ENCODE data around the gene TCF3. TPM values are rescaled to one million over a fixed set of nuclear protein-coding genes. Genes with fewer than 3 reads are reported as not detected.

The TCF3 gene
- total RNA-seq, 1 donor from 2014 or later = 18.5 TPM

GRCh38 chr19:1612114-1613086 lies 40.0 kb downstream of the TCF3 start:
- DNase-seq (ENCODE audit: low spot score) = no peak

- no peak for DNase-seq (ENCODE audit: low spot score)
Observed at GRCh38 chr19:1611353-1611752, 41.1 kb downstream of the TCF3 start.

- DNase-seq (ENCODE audit: low spot score) = no peak
Observed at GRCh38 chr19:1610579-1610978, 41.8 kb downstream of the TCF3 start.

GRCh38 chr19:1609680-1610474 lies 42.5 kb downstream of the TCF3 start:
- DNase-seq (ENCODE audit: low spot score) = no peak

- no peak for DNase-seq (ENCODE audit: low spot score)
Observed at GRCh38 chr19:1609103-1609396, 43.4 kb downstream of the TCF3 start.

- no peak for DNase-seq (ENCODE audit: low spot score)
Observed at GRCh38 chr19:1608359-1609102, 43.9 kb downstream of the TCF3 start.

GRCh38 chr19:1606138-1606651 lies 46.2 kb downstream of the TCF3 start:
- DNase-seq (ENCODE audit: low spot score) = no peak

GRCh38 chr19:1605236-1606137 lies 46.9 kb downstream of the TCF3 start, which contains the start of gene UQCR11:
Gene UQCR11 (minus strand): TSS chr19:1605462. CDS start chr19:1605409, 53 bp downstream.
- peak; percentile 97 for DNase-seq (ENCODE audit: low spot score)

GRCh38 chr19:1602091-1602707 lies 50.2 kb downstream of the TCF3 start:
- no peak for DNase-seq (ENCODE audit: low spot score)

GRCh38 chr19:1601613-1602064 lies 50.8 kb downstream of the TCF3 start:
- no peak for DNase-seq (ENCODE audit: low spot score)

GRCh38 chr19:1599460-1599846 lies 53.0 kb downstream of the TCF3 start:
- DNase-seq (ENCODE audit: low spot score) = no peak

GRCh38 chr19:1598777-1599459 lies 53.5 kb downstream of the TCF3 start:
- no peak for DNase-seq (ENCODE audit: low spot score)

GRCh38 chr19:1593501-1593772 lies 59.0 kb downstream of the TCF3 start:
- no peak for DNase-seq (ENCODE audit: low spot score)

GRCh38 chr19:1592755-1593500 lies 59.5 kb downstream of the TCF3 start, which contains the start of gene MBD3:
Gene MBD3 (minus strand): TSS chr19:1592865. CDS start chr19:1592631, 234 bp downstream.
- DNase-seq (ENCODE audit: low spot score) = peak; percentile 94

- DNase-seq (ENCODE audit: low spot score) = peak; percentile 93
Observed at GRCh38 chr19:1592024-1592754, 60.2 kb downstream of the TCF3 start.

GRCh38 chr19:1591421-1592023 lies 60.9 kb downstream of the TCF3 start:
- DNase-seq (ENCODE audit: low spot score) = no peak

- no peak for DNase-seq (ENCODE audit: low spot score)
Observed at GRCh38 chr19:1590641-1591397, 61.6 kb downstream of the TCF3 start.
